ENCODE data around the gene DPYSL3.
A peak's percentile ranks its signal among the peaks of the same experiment; 100 is the strongest.

The DPYSL3 gene

DNA sequence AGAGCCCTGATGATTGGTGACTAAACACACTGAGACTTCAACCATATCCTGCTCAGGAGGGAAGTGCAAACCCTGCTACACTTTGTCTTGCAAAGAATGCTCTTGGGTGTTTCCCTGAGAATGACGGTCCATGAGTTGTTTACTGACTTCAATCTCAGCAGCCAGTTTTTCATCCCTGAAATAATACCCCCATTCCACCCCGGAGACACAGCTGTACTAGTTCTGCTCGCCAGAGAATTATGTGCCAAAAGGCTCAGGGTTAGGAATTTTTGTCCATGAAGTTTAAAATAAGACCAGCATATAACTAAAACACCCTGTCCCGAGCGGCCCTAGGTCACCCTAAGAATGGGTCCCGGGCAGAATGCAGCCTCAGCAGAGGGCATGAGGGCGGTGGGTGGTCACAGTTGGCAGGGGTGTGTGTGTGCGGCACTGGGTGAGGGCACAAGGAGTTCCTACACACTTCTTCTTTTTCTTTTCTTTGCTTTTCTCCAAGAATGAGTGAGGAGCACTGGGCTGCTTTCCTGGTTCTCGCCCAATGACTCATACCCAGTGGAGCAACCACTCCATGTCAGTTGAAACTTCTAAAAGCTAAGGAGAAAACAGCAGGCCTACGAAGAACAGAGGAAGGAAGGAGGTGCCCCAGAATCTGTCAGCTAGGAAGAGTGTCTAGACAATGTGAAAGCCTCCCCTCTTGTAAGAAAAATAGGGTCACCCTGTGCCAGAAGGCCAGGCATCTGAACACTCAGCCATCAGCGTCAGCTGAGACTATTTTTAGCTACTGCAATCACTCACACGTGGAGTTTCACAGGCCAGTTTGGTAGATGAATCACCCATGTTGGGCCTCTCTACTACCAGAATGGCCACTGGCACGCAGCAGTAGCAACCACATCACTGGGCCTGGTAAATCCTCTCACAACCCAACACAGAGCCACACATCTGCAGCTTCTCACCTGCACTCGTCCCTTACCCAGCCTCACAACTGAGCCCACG lies 105.9 kb downstream of the DPYSL3 start:
- peak; percentile 99 for DNase-seq (ENCODE audit: low read depth)

DNA sequence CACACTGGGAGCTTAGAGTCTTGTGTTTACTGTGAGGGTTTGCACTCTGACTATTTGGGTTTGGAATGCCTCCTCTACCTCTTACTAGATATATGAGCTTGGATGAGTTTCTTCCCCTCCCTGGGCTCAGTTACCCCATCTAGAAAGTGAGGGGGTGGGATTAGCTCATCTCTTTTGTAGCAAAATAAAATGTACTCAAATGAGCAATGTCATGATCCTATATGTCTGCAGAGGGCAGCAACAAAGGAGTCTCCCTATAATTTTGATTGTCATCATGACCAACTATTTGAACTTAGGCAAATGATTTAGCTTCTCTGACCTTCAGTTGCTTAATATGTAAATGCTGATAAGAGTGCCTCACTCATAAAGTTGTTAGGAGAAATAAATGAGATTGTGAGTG lies 109.0 kb downstream of the DPYSL3 start:
- peak; percentile 83 for DNase-seq (ENCODE audit: low read depth)

DNA sequence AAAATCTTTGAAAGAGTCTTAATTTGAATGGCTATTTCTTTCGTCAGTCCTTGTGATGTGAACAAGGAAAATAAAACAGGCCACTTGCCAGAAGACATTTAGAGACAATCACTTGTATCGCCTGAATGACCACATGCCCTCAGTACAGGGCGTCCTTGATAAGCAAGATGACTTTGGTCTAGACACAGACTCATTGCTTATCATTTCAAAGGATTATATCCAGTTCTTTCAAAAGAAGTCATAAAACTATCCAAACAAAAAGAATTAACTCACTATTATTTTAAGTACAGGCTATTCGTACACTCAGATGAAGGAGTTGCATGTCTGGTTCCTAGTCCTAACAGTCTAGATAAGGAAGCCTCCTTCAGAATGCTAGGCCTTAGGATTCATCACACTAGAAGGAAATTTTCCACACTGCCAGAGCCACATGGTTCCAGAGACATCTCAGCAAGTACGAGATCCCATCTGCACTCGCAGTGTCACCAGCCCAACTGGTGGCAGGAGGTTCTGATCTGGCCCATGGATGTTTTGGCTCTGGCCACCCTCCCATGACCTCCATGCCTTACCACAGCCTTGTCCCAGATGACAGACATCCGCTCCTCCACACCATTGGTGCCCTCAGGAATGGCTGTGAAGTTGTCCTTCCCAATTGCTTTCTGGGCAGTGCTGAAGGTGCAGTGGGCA lies 109.6 kb downstream of the DPYSL3 start:
- peak; percentile 84 for DNase-seq (ENCODE audit: low read depth)

DNA sequence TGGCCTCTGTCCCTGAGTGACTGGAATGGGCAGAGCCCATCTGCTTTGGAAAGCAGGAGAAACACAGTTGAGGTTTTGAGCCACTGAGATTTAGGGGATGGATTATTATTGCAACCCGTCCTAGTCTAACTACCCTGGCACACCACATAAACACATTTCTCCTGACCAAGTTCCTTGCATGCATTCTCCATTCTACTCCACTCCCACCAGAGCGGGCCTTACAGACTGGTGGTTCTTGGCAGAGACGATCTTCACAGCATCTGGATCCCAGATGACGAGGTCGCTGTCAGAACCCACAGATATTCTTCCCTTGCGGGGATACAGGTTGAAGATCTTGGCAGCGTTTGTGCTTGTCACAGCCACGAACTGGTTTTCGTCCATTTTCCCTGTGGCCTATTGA lies 111.0 kb downstream of the DPYSL3 start:
- no peak for DNase-seq (ENCODE audit: low read depth)

DNA sequence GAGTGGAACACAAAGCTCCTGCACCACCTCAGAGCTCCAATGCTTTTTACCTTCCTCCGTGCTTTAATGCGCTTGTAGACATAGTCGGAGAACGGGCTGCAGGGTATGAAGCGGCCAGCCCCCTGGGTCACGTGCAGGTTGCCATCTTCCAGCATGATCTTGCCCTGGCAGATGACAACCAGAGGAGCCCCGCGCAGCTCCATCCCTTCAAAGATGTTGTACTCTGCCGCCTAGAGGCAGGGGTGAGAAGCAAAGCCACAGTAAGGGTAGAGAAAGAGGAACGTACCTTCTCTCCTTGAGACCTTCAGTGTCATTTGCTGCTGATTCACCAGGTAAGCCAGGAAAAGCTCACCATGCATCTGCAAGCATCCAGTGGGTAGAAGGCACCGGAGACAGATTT lies 112.3 kb downstream of the DPYSL3 start:
- DNase-seq (ENCODE audit: low read depth), result no peak

DNA sequence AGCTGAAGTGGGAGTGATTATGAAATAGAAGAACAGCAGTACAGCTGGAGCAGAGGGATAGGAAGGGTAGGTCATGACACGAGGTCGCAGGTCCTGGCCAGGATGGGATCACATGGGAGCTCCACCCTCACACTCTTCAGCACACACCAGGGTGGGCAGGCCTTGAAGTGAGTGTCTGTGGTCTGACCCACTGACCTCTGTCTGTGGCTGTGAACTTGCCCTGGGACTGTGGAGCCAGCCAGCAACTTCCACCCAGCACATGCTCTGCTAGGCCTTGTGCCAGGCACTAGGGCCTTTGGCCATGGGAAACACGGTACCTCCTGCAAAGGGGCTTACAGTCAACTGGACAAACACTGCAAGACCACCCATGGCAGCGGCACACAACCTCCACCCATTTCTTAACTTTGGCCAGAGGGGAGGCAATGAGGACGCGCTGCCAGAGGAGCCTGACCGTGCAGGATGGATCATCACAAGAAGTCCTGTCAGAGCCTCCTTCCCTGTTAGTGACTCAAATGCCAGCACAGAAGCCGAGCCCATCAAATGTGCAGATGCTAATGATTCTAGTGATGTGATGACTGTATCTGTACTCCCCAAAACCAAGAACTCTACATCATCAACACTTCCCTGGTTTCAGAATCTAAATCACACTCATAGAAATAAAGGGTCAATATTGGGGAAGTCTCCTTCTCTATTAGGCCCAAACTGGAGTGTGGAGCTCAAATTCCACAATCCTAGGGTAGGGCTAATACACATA lies 113.6 kb downstream of the DPYSL3 start:
- peak; percentile 50 for DNase-seq (ENCODE audit: low read depth)

DNA sequence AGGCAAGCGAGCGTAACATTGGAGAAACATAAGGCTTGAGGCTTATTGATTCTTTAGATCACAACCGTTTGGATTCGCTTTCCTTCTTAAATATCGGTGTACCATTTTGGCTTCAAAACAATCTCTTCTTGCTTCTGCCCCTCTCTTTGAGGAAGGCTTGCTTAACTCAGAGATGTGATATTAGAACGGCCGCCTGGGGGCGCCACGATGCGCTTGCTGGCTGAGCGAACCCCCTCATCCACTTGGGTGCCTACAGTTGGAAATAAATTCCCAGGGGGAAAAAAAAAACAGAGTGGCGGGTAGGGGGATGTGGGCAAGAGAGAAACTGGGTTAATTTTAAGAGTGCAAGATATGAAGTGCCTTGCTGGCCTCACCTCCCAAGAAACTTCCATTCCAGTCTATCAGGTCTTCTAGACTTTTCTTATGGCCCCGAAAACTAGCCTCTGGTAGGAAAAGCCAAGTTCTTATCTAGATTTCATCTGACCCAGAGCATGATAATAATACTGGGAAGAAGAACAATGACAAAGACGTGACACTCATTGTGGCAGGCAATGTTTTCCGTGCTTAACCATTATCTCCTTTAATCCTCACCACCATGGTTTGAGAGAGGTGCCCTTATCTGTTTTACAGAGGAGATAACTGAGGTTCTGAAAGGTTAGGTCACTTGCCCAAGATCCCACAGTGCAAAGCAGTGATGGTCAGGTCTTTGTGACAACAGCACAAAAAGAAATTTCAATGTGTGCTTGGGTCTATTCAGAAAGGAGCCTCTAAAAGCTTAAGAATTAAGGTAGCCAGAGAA lies 115.8 kb downstream of the DPYSL3 start:
- no peak for DNase-seq (ENCODE audit: low read depth)

DNA sequence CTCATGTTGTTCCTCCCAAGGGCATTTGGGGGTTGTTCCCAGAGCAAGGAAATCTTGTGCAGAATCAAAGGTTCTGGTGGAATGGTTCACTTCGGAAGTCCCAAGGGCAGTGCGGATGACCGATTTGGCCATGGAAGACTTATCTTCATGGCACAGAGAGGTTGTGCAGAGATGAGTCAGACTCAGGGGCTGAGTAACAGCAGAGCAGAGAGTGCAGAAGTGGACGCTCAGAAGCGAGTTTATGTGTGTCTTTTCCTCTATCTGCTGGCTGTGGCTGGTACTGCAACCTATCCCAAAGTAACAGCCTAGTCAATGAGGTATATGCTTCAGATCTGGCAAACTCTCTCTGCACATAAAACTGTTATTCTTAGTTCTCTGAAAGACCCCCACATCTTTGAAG lies 118.1 kb downstream of the DPYSL3 start:
- DNase-seq (ENCODE audit: low read depth), result peak; percentile 92

DNA sequence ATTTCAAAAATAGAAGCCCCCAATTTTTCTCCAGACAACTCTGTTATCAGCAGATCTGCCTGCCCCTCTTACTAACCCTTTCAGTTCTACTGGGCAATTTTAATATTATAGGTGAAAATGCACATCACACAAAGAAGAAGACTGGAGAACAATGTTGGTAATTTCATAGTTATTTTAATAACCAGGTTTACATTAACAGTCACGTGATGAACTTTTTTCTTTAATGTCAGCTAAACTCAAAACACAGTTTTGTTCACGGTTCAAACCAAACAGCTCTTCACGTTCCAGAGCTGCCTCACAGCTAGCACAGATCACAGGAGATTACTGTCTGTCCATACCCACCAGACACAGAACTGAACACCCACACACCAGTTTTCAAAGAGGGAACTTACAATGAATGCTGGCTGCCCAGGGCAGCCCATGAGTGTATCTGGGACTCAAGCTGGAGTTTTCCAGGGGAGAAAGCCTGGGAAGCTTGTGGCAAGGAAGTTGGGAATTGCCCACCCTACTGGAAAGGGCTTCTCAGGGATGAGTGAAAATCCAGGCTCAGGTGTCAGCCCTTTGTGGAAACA lies 119.1 kb downstream of the DPYSL3 start:
- DNase-seq (ENCODE audit: low read depth), result no peak

DNA sequence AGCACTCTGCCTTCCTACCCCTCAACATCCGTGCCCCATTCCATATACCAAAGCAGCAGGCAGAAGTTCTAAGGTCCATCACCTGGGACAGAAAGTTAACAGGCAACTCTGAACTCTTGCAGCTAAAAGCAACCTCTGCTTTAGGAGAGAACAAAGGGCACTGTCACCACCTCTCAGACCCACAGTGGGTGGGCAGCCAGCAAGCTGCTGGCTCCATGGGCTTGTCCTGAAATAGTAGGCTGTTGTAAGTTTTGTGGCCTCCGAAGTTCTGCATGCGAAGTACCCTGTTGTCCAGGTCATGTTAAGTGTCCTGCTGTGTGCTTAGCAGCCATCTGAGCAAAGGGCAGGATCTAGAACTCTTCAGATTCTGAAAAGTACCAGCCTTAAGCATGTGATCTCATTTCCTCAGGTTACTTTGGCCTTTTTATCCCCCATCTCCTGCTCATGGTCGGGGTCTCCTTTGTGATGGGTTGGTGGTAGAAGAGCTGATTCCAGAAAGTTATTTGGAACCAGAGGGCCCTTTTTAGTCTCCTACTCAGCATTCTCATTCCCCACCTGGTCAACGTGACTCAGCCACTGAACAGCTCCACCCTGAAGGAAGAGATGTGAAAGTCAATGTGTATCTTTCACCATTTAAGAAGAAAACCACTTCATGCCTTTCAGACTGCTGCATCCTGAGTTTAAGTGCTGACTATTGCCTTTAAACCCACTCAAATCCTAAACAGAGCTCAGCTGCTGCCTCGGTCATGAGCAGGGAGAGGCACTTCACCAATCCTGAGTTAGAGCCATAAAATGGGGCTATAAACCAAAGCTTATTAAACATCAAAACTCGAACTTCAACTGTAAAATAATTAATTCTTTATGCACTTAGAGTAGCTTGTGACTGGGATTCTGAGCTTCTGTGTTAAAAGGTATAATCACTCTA lies 121.4 kb downstream of the DPYSL3 start:
- no peak for DNase-seq (ENCODE audit: low read depth)

DNA sequence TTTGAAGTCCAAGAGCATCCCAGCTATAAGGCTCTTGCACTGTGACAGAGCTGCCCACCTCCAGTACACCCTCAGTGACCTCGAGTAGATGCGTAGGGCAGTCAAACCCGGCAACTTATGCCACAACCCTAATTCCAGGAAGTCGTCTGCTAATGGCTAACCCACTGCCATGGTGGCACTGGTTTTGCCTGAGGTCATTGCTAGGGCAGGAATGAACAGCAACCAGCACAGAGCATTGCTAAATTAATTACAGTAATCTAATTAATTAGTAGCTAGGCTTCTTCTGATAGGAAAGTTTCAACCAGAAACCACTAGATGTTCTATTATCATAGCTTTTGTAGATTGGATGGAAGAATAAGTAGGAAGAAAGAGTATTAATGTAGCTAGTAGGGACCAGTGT lies 122.8 kb downstream of the DPYSL3 start:
- DNase-seq (ENCODE audit: low read depth), result no peak

DNA sequence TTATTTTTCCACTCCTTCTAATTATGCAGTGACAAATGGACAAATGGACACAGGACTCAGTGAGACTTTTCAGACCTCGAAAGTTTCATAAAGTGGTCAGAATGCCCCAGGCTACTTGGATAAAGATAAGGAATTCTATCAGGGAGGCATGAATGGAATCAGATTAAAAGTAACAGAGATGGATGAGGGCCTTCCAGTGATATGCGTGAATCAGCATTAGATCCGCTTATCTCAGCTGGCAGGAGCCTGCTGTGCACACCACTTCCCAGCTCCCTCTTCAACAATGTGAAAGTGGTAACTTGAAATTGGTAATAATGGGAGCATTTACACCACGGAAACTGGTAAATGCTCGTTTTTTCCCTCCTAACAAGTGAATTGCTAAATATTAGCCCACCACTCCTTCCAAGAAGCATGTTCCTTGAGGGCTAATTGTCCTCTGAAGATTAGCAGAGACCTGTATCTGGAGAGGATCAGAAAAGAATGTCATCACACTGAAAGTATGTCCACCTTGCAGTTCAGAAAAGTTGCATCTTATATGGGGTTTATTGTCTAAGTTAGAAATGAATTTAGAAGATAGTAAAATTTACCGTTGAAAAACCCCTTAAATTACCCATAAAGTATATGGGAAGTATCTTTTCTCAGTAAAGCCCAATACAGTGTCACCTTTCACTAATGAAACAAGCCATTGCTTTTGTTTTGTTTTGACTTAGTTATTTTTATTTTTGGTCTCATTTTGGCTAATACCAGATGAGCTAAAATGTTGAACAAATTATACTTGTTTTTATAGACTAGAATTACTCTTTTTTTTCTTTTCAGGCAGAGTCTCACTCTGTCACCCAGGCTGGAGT lies 125.3 kb downstream of the DPYSL3 start:
- DNase-seq (ENCODE audit: low read depth), result peak; percentile 63

DNA sequence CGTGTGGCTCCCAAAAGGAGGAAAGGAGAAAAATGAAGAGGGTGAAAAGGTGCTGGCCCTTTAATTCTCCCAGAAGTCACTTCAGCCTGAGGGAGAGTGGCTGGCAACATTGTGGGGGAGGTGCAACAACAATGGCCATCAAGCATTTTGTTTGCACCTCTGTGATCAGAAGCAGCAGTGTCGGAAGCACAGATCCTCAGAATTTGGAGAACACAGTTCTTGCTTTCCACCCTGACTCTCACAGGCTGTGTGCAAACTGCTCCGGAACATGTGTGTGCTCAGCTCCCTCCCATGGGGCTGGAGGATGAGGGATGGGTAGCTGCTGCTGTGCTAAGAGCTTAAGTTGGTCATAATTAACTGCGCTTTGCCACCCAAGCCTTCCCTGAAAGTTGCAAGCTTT lies 127.1 kb downstream of the DPYSL3 start:
- DNase-seq (ENCODE audit: low read depth), result no peak

DNA sequence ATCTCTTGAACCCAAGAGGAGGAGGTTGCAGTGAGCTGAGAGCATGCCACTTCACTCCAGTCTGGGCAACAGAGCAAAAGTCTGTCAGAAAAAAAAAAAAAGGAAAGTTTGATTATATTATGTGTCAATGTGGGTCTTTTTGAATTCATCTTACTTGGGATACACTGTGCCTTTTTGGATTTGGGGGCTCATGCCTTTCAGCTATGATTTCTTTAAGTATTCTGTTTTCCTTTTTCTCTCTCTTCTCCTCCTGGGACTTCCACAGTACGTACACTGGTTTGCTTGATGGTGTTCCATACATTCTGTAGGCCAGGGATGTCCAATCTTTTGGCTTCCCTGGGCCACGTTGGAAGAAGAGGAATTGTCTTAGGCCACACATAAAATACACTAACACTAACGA lies 128.3 kb downstream of the DPYSL3 start:
- DNase-seq (ENCODE audit: low read depth), result no peak

DNA sequence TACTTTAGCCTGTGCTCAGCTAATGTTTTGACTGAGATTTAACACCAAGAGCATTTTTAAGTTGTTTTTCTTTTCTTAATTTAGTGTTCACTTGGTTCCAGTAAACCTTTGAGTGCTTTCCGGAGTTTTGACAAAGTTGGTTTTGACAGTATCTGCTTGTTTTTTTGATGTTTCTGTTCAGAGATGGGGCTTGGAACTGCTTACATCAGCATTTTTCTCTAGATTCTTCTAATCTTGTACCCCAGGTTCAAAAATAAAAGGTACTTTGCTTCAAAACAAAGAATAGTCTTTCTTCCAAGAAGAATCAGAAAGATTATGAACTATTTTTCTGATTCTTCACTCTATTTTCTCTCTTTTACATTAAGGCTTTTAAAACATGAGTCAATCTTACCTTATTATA lies 132.2 kb downstream of the DPYSL3 start:
- no peak for DNase-seq (ENCODE audit: low read depth)

DNA sequence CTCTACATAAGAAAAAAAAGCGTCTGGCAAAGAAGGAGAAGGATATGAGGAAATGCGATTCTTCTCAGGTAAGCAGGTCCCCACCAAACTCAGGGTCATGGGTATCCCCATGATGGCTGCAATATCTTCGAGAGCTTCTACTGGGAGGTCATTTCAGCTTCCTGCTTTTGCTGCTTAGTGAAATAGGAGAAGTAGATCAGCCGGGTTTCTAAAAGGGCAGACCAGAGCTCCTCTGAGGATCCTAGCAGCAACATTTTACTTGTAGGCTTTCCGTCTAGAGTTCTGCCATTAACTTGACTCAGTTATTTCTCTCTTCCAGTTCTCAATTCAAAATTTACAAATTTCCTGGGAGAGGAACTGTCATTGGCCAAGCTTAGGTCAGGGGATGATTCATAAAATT lies 134.7 kb downstream of the DPYSL3 start:
- no peak for DNase-seq (ENCODE audit: low read depth)

DNA sequence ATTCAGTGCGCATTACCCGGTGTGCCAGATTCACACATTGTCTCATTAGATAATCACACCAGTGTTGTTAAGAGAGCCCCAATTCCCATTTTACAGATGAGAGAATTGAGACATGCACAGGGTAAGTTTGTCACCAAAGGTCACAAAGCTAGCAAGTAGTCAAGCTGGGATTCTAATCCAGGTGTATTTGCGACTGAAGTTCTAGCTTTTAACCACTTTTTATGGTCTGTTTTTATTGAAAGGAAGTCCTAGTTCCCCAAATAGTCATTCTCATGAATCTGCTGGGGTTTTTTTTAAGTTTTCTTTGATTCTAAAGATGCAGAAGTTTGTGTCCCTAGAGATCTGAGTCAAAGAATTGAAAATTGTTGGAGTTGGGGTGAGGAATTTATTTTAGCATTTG lies 136.5 kb downstream of the DPYSL3 start:
- no peak for DNase-seq (ENCODE audit: low read depth)

DNA sequence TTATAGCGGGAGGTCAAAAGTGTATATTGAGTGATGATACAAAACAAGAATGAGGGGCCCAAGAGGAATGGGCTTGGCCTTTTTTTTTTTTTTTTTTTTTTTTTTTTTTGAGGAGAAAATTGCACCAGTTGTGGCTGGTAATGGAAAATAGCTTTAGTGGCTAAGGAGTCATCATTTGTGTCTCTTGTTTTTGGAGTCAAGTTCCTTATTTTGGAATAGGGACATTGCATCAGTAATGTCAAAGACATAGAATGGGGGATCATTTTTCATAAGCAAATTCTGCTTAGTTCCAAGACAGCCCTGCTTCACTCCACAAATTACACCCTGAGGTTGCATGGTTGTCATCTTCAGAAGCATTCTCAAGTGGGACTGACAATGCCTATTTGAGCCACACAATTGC lies 137.7 kb downstream of the DPYSL3 start:
- no peak for DNase-seq (ENCODE audit: low read depth)

DNA sequence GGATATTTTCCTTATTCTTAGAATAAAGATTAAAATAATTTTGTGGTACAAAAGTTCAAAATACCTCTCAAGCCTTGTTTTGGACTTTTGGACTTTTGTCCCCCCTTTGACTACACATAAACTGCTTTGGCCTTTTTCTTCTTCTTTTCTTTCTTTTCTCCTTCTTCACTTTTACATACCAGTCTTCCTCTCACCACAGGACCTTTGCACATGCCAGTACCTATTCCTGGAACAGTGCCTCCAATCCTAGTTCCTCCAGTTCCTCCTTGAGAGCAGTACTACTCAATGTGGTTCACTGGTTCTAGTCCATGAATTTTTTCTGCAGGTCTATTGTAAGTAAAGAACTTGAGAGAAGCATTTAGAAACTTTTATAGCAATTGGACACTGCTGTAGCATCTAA lies 138.6 kb downstream of the DPYSL3 start:
- no peak for DNase-seq (ENCODE audit: low read depth)

Data from amniotic epithelial cell (primary cell).